Adipocyte (in vitro differentiated cells): ENCODE results near the gene MGAT5.

Experiments
- DNase-seq: peaks from one replicate; pipeline ENCODE4 v3.0.0-alpha.2; 2015; ENCODE audit warnings: low read depth
- H3K27me3 ChIP-seq: replicated peaks from 2 replicates; pipeline ENCODE4 v1.7.0; 2013; ENCODE audit warnings: mild to moderate bottlenecking, low read length, moderate library complexity; ENCODE audit not compliant: control insufficient read depth, insufficient read depth
- H3K36me3 ChIP-seq: 2 replicates; pipeline ENCODE4 v1.7.0; 2013; ENCODE audit warnings: low read length, mild to moderate bottlenecking, moderate library complexity; ENCODE audit not compliant: control insufficient read depth, insufficient read depth, severe bottlenecking
- H3K4me1 ChIP-seq: 2 replicates; pipeline ENCODE4 v1.7.0; 2013; ENCODE audit warnings: mild to moderate bottlenecking, low read length, moderate library complexity; ENCODE audit not compliant: control insufficient read depth, insufficient read depth
- H3K4me3 ChIP-seq: 2 replicates; pipeline ENCODE4 v1.7.0; 2013; ENCODE audit warnings: mild to moderate bottlenecking, low read length, moderate library complexity
- H3K9ac ChIP-seq: 2 replicates; pipeline ENCODE4 v1.7.0; 2013; ENCODE audit warnings: mild to moderate bottlenecking, low read length, moderate library complexity
- H3K9me3 ChIP-seq: 2 replicates; pipeline ENCODE4 v1.7.0; 2013; ENCODE audit warnings: mild to moderate bottlenecking, low read length, moderate library complexity; ENCODE audit not compliant: control insufficient read depth

Gene MGAT5

DNA sequence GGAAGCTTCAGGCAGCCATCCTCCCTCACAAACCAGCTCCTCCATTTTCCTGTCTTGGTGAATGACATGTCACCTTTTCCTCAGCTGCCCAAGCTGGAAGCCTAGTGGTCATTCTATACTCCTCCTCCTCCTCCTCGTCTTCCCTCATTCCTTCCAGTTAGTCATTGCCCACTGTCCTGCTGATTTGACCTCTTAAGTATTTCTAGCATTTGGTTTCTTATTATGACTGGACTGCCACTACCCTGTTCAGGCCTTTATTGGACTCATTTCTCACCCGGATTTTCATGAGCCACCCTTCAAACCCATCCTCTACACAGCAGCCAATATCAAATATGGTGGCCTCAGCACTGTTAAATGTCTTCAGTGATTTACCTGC is 21.9 kb upstream of the MGAT5 start:
- H3K36me3 ChIP-seq, result no peaks in the 10 kb centered on the region
- peak; percentile 42 for DNase-seq
- H3K9ac ChIP-seq, result no peak overlapping the region
- peaks cover 20% of the 10 kb centered on the region for H3K4me1 ChIP-seq
- H3K9me3 ChIP-seq, result peaks cover 7% of the 10 kb centered on the region
- H3K27me3 ChIP-seq, result no peaks in the 10 kb centered on the region
- no peak overlapping the region for H3K4me3 ChIP-seq

DNA sequence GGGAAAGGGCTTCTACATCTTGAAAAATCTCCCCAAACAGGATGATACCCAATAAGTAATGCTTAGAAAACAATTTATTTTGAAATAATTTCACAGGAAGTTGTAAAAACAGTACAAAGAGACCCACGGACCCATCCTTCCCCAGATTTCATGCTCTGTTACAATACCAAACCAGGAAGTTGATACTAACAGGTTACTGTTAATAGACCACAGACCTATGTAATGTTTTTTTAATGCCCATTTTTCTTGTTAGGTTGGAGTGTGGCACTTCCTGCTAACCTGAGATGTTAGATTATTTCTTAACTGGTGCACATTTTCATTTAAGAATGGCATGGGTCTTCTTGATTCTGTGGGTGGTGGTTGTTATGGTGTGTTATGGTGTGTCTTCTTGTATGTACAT is 21.4 kb upstream of the MGAT5 start:
- H3K27me3 ChIP-seq, result no peaks in the 10 kb centered on the region
- H3K36me3 ChIP-seq, result no peaks in the 10 kb centered on the region
- H3K9me3 ChIP-seq, result peaks cover 7% of the 10 kb centered on the region
- no peak for DNase-seq
- H3K4me3 ChIP-seq, result no peak overlapping the region
- no peak overlapping the region for H3K9ac ChIP-seq
- peaks cover 20% of the 10 kb centered on the region for H3K4me1 ChIP-seq

DNA sequence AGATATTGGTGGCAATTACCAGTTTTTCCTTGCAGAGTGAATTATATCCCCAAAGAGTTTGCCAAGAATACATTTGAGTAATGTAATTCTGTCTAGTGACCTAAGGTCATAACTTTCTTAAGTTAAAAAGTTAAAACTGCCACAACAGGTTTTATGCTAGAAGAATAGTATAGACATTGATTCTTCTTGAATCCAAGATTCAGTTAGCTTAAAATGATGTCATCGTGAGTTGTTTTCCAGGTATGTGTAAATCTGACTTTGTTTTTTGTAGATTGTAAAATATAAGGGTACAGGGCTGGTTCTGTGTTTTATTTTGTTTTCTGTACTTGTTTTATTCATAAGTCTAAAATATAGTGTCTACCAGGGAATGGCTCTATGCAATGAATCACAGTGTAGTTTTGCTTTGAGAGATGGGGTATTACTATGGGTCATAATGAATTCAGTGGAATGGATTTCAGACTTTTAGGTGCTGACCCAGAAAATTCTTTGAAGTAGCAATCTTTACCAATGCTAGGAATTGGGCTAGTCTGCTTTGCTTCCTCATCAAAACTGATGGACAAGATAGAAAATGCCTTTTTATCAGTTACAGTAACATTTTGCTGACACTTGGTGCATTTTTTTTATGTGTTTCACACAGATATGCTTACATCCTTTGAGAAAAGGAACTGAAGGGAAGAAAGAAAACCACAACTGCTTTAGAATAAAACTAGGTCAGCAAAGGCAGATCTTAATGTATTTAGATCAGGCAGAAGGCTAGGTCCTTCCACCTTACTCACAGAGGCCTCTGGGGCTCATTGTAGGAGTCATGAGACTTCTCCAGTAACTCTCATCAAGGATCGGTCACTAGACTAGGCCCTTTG is 20.8 kb upstream of the MGAT5 start:
- H3K9me3 ChIP-seq, result peaks cover 7% of the 10 kb centered on the region
- peaks cover 20% of the 10 kb centered on the region for H3K4me1 ChIP-seq
- H3K4me3 ChIP-seq, result no peak overlapping the region
- peak; percentile 25 for DNase-seq
- no peaks in the 10 kb centered on the region for H3K27me3 ChIP-seq
- H3K9ac ChIP-seq, result no peak overlapping the region
- no peaks in the 10 kb centered on the region for H3K36me3 ChIP-seq

DNA sequence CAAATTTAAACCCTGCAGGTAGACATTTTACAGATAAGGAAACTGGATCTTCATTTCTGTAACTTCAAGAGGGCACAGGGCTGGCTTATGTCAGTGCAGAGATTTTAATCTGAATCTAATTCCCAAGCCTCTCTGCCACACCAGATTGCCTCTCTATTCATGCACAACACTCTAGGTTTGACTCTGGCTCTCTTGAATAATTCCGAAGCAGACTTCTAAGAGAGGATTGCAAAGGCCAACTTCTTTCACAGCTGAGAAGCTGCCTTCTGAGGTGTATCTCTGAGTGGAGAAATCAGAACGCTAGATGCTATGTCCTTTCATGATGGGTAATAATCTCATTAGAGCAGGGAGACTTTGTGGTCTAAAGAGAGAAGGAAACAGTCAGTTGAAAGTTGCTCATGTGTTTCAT is 20.1 kb upstream of the MGAT5 start:
- Histone ChIP-seq H3K9ac (no peak overlapping the region), H3K36me3 (no peaks in the 10 kb centered on the region), H3K4me1 (peaks cover 20% of the 10 kb centered on the region), H3K27me3 (no peaks in the 10 kb centered on the region), H3K9me3 (peaks cover under 1% of the 10 kb centered on the region), H3K4me3 (no peak overlapping the region)
- DNase-seq, result no peak

DNA sequence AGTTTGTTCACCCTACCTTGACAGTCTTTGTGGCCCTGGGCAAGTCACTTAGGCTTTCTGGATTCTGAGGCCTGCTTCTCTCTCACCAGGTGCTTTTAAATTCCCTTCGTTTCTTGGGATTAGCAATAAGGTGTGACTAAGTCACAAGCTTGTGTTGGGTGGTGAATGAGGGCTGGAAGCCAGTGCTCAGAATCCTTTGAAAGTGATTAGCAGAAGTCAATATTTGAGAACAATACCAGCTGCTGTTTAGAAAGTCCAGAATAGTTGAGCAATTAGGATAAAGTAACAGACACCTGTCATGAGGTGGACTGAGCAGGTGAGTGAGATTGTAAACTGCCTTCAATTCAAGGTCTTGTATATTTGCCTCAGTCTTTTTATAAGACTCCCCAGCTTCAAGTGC is 19.3 kb upstream of the MGAT5 start:
- no peak for DNase-seq

DNA sequence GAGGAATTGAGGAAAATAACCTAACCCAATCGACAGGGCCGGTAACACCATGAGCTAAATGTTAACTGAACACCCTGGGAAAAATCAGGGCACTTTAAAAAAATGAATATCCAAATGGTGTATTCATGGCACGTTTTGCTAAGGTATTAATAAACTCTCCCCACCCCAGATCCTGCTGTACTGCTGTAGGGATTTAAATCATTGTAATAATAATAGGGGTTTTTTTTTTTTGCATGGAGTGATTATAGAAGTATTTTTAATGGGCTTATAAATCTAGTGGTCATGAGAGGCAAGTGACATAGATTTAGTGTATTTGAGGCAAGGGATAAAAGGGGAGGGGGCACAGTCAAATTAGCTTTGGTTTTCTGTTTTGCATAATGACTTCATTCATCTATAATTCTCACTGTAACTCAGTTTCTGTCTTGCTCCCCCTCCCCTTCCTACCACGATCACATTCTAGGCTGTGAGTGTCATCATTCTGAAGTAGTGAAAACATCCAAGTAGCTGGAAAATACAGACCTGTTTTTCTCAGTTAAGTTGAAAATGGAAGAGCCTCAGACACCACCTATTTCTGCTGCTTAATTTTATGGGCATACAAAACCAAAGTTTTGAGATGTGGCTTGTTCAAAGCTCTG is 18.2 kb upstream of the MGAT5 start:
- H3K9me3 ChIP-seq, result no peaks in the 10 kb centered on the region
- H3K4me3 ChIP-seq, result no peak overlapping the region
- peaks cover 20% of the 10 kb centered on the region for H3K4me1 ChIP-seq
- H3K9ac ChIP-seq, result no peak overlapping the region
- peak; percentile 22 for DNase-seq
- H3K27me3 ChIP-seq, result no peaks in the 10 kb centered on the region
- no peaks in the 10 kb centered on the region for H3K36me3 ChIP-seq

More for the DNA sequence above, 19.3 kb upstream of the MGAT5 start:
- Histone ChIP-seq H3K27me3 (no peaks in the 10 kb centered on the region), H3K9me3 (no peaks in the 10 kb centered on the region), H3K4me3 (no peak overlapping the region), H3K4me1 (peaks cover 20% of the 10 kb centered on the region), H3K36me3 (no peaks in the 10 kb centered on the region), H3K9ac (no peak overlapping the region)

DNA sequence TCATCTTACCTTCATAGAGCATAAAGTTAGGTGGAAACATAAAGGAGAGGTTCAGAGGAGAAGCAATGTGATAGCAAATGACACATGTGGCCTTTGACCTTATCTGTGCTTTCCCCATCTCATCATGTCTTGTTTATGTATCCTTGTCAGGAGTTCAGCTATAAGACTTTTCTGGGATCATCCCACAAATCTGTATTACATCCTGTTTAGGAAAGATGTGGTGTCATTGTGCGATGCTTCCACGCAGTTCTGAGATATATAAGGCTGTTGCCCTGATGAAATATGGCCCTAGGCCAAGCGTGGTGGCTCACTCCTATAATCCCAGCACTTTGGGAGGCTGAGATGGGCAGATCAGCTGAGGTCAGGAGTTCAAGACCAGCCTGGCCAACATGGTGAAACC is 15.5 kb upstream of the MGAT5 start:
- no peaks in the 10 kb centered on the region for H3K9me3 ChIP-seq
- H3K9ac ChIP-seq, result no peak overlapping the region
- peaks cover under 1% of the 10 kb centered on the region for H3K4me1 ChIP-seq
- DNase-seq, result no peak
- no peaks in the 10 kb centered on the region for H3K36me3 ChIP-seq
- H3K4me3 ChIP-seq, result no peak overlapping the region
- H3K27me3 ChIP-seq, result no peaks in the 10 kb centered on the region

DNA sequence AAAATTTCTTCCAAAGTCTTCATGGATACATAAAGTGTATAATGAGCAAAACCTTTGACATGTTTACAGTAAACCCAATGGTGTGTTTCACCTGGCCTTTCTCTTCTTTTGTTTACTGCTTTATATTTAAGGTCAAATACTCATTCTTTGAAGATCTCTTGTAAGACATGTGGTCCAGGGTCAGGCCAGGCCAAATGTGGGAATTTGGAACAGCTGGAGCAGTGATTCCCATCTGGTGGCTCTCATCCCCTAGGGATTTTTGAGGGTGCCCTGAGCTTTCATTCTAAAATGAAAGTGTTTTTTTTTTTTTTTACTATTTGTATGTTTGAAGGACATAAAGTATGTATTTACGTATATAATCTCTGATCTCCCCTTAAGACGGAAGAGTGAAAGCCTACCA is 13.8 kb upstream of the MGAT5 start:
- Histone ChIP-seq H3K27me3 (no peaks in the 10 kb centered on the region), H3K9ac (no peak overlapping the region), H3K4me3 (no peak overlapping the region), H3K9me3 (no peaks in the 10 kb centered on the region), H3K36me3 (no peaks in the 10 kb centered on the region), H3K4me1 (no peaks in the 10 kb centered on the region)
- DNase-seq, result no peak

DNA sequence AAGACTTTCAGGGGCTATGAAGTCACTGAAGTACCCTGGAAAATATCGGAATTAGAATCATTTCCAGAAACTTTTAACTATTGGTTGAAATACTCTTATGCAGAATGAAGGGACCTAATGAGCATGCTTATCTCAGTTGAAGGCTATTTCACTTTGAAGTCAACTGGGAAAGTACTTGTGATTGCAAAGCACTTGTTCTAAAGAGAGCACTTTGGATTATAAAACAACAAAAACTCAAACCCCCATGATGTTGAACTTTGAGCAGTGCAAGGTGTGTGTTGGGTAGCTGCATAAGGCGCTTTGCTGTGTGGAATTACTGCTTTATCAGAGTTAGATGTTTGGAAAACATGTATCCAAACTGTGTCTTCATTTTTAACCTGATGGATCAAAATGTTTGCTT is 12.0 kb upstream of the MGAT5 start:
- DNase-seq, result no peak
- H3K4me3 ChIP-seq, result no peak overlapping the region
- no peaks in the 10 kb centered on the region for H3K9me3 ChIP-seq
- no peaks in the 10 kb centered on the region for H3K4me1 ChIP-seq
- H3K27me3 ChIP-seq, result no peaks in the 10 kb centered on the region
- H3K36me3 ChIP-seq, result no peaks in the 10 kb centered on the region
- no peak overlapping the region for H3K9ac ChIP-seq

DNA sequence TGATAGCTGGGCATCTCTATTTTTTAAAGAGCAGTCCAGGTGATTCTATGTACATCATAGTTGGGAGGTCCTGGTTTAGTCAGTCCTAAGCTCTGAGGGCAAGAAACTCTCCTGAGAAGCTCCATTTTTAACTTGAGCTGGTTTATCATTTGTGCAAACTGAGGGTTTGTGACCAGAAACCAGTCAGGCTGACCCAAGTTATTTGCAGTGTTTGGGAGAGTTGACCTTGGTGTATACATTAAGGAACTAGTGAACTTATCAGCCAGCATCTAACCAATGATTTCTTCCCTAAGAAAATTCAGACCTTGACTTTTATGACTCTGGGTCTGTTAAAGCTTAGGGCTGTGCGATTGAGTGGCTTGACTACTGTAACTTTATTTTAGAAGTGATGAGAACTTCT is 10.6 kb upstream of the MGAT5 start:
- H3K36me3 ChIP-seq, result no peaks in the 10 kb centered on the region
- no peaks in the 10 kb centered on the region for H3K4me1 ChIP-seq
- no peak for DNase-seq
- H3K27me3 ChIP-seq, result no peaks in the 10 kb centered on the region
- H3K9ac ChIP-seq, result no peak overlapping the region
- H3K9me3 ChIP-seq, result no peaks in the 10 kb centered on the region
- no peak overlapping the region for H3K4me3 ChIP-seq

DNA sequence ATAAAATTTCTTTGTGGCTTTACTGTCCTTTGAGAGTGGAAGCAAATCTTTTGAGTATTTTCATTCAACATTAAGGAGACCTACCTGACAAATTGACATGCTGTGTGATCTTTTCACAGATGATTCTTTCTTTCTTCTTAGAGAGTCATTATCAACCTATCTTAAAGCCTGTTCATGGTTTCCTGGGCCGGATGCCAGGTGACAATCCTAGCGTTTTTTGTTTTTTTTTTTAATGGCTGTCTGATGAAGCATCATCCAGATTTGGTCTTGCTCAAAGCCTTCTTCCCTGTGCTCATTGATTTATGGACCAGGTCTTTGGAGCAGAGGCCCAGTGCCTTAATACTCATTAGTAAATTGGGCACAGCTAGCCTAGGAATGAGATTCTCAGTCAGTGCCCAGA is 9.8 kb upstream of the MGAT5 start:
- H3K4me1 ChIP-seq, result no peaks in the 10 kb centered on the region
- DNase-seq, result peak; percentile 16

More for the DNA sequence above, 9.8 kb upstream of the MGAT5 start:
- Histone ChIP-seq H3K9me3 (no peaks in the 10 kb centered on the region), H3K27me3 (no peaks in the 10 kb centered on the region), H3K36me3 (no peaks in the 10 kb centered on the region), H3K4me3 (no peak overlapping the region), H3K9ac (no peak overlapping the region)
